Sigmoid colon (tissue), 7 donors: Measurements from ENCODE around the gene RRP1. TPM values are rescaled to one million over a fixed set of nuclear protein-coding genes. Genes with fewer than 3 reads are reported as not detected.

Source experiments
- DNase-seq: peaks from one replicate; pipeline ENCODE4 v3.0.0-alpha.2; 2019
- H3K27ac ChIP-seq, 4 donors: fragments of 200-600 bp; sonication (generic); one replicate each; pipeline ENCODE4 v1.5.1; 2016 to 2019; ENCODE audit warnings: mild to moderate bottlenecking in 1 of 4
- H3K27me3 ChIP-seq, 3 donors: fragments of 200-600 bp; sonication (generic); one replicate each; pipeline ENCODE4 v1.5.1; 2019; ENCODE audit warnings: mild to moderate bottlenecking in 1 of 3
- H3K36me3 ChIP-seq, 4 donors: fragments of 200-600 bp; sonication (generic); one replicate each; pipeline ENCODE4 v1.5.1; 2016 to 2019
- H3K4me1 ChIP-seq, 4 donors: fragments of 200-600 bp; sonication (generic); one replicate each; pipeline ENCODE4 v1.5.1; 2017 to 2019
- H3K4me3 ChIP-seq, 4 donors: fragments of 200-600 bp; sonication (generic); one replicate each; pipeline ENCODE4 v1.5.1; 2017 to 2019; ENCODE audit warnings: mild to moderate bottlenecking in 2 of 4, moderate library complexity in 1 of 4
- H3K9me3 ChIP-seq, 4 donors: fragments of 200-600 bp in 3 of 4; sonication (generic) in 3 of 4; one replicate each; pipeline versions ENCODE4 v1.5.1 to v1.6.1; 2013 to 2019
- EP300 ChIP-seq, 4 donors: sonication (generic); formaldehyde crosslinking; IDR thresholded peaks; one replicate each; pipeline ENCODE4 v1.6.1; 2017; ENCODE audit warnings: antibody characterized with exemption in 4 of 4
- POLR2A ChIP-seq, 2 donors: fragments of 450-650 bp; IDR thresholded peaks; one replicate each; pipeline ENCODE4 v1.6.1; 2016; ENCODE audit warnings: antibody characterized with exemption in 2 of 2, mild to moderate bottlenecking in 2 of 2, moderate library complexity in 2 of 2
- POLR2AphosphoS5 ChIP-seq, 4 donors: sonication (generic); formaldehyde crosslinking; IDR thresholded peaks; one replicate each; pipeline ENCODE4 v1.6.1; 2017; ENCODE audit warnings: antibody characterized with exemption in 4 of 4
- WGBS, 2 donors: extraction: QIAGEN DNeasy Blood & Tissue Kit; methylation state at CpG; one replicate each; pipeline ENCODE4 v1.1.7; 2013; 5-methylcytosine and 5-hydroxymethylcytosine counted together
- intact Hi-C: fragments of 100-400 bp; cut with DNase I; formaldehyde crosslinking; loops from one replicate; pipeline ENCODE4 v1.15.1; 2023
- polyA plus RNA-seq, 3 donors: library from polyadenylated mRNA; stranded (reverse); fragments of 200-250 nt; gene quantifications; one replicate each; pipeline ENCODE4 v1.2.3, GENCODE V29; 2013
- total RNA-seq, 4 donors: library from RNA; depleted of rRNA; stranded (reverse); fragments of >200 nt; gene quantifications; one replicate each; pipeline ENCODE4 v1.1.0, GENCODE V29; 2016
- TF ChIP-seq, protein P1 (sequence below), 4 experiments: fragments of 450-650 bp in 3 of 4; fragments of 200-600 bp in 1 of 4; IDR thresholded peaks; one replicate each; pipeline ENCODE4 v1.5.1; 2016 to 2019; ENCODE audit warnings: antibody characterized with exemption in 4 of 4, mild to moderate bottlenecking in 3 of 4, moderate library complexity in 2 of 4
- donor health status: healthy with polysubstance abuse.
- donor health status: Bipolar disorder and iron deficiency.
- donor health status: healthy.

RRP1 gene
- total and polyA plus RNA-seq, 7 donors, result 3.9 to 16.2 (median 10.5) TPM

DNA sequence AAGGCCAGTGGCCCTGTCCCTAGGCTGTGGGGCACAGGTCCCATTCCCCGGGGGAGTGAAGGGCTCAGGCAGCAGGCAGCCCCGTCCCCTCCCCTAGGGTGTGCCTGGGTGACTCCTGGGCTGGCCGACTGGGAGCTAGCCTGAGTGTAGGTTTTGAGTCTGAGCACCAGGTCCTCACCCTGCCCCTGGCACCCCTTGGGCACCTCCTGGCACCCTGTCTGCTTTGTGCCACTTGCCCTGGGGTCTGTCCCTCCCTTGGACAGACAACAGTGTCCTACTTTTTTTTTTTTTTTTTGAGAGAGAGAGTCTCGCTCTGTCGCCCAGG lies 24.2 kb downstream of the RRP1 start:
- intact Hi-C loops, result no loop called here
- Histone ChIP-seq H3K4me1 (peaks cover 0 to 10% (median 9%) of the 10 kb centered on the region in 4 donors), H3K27ac (no peak overlapping the region), H3K36me3 (no peaks in the 10 kb centered on the region), H3K4me3 (no peak overlapping the region), H3K9me3 (no peaks in the 10 kb centered on the region), H3K27me3 (peaks cover 0 to 11% (median 0%) of the 10 kb centered on the region in 3 donors)
- TF ChIP-seq POLR2A (IDR thresholded peaks at IDR 0.05) (no peak), POLR2AphosphoS5 (IDR thresholded peaks at IDR 0.05) (no peak), EP300 (IDR thresholded peaks at IDR 0.05) (no peak)
- TF ChIP-seq, protein P1, sequence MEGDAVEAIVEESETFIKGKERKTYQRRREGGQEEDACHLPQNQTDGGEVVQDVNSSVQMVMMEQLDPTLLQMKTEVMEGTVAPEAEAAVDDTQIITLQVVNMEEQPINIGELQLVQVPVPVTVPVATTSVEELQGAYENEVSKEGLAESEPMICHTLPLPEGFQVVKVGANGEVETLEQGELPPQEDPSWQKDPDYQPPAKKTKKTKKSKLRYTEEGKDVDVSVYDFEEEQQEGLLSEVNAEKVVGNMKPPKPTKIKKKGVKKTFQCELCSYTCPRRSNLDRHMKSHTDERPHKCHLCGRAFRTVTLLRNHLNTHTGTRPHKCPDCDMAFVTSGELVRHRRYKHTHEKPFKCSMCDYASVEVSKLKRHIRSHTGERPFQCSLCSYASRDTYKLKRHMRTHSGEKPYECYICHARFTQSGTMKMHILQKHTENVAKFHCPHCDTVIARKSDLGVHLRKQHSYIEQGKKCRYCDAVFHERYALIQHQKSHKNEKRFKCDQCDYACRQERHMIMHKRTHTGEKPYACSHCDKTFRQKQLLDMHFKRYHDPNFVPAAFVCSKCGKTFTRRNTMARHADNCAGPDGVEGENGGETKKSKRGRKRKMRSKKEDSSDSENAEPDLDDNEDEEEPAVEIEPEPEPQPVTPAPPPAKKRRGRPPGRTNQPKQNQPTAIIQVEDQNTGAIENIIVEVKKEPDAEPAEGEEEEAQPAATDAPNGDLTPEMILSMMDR (IDR thresholded peaks at IDR 0.05), result no peak
- 60 to 84% methylated on average over 5 of the region's 5 CpGs for WGBS, 2 donors
- no peak for DNase-seq

DNA sequence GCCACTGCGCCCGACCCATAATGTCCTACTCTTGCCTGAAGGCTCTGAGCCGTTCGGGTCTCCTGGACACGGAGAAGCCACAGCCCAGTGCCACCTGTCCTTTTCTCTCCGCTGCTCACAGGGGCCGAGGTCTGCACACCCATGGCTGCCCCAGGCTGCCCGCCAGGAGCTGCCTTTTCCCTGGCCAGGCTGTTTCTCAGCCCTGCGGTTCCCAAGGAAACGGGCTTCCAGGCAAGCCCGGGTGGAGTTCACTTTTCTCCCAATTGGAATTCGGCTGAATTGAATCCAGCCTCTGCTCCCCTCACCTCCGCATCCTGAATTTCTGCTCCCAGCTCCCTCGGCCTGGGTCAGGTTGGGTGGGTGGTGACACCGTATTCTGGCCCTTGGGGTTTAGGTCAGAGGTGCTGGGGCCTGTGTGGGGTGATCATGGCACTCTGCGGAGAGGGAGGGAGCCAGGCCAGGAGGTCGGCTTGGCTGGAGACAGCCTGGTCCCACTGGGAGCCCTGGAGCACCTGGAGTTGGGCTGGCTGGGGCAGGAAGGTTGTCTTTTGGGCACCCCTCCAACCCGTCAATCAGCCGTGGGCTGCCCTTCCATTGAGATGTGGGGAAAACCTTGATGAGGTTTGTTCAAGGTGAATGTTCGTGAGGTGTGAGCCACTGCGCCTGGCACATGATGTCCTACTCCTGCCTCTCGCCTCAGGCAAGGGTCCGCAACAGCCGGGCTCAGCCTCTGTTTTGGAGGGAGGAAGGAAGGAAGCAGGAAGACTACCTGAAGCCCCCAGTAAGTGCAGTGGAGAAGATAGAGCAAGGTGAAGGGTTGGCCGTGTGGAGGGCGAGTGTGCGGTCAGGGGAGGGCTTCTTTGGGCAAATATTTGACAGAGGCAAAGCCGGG lies 25.1 kb downstream of the RRP1 start:
- peaks cover 0 to 10% (median 9%) of the 10 kb centered on the region in 4 donors for H3K4me1 ChIP-seq
- peaks cover 0 to 11% (median 0%) of the 10 kb centered on the region in 3 donors for H3K27me3 ChIP-seq
- H3K9me3 ChIP-seq, result no peaks in the 10 kb centered on the region
- no peaks in the 10 kb centered on the region for H3K36me3 ChIP-seq
- WGBS, 2 donors, result 62 to 73% methylated on average over 28 of the region's 28 CpGs
- DNase-seq, result no peak
- intact Hi-C loops, result no loop called here
- no peak overlapping the region for H3K4me3 ChIP-seq
- no peak for TF ChIP-seq POLR2A (IDR thresholded peaks at IDR 0.05)
- TF ChIP-seq POLR2AphosphoS5 (IDR thresholded peaks at IDR 0.05), result no peak
- TF ChIP-seq, protein P1 (IDR thresholded peaks at IDR 0.05), result no peak
- no peak for TF ChIP-seq EP300 (IDR thresholded peaks at IDR 0.05)
- H3K27ac ChIP-seq, result no peak overlapping the region

DNA sequence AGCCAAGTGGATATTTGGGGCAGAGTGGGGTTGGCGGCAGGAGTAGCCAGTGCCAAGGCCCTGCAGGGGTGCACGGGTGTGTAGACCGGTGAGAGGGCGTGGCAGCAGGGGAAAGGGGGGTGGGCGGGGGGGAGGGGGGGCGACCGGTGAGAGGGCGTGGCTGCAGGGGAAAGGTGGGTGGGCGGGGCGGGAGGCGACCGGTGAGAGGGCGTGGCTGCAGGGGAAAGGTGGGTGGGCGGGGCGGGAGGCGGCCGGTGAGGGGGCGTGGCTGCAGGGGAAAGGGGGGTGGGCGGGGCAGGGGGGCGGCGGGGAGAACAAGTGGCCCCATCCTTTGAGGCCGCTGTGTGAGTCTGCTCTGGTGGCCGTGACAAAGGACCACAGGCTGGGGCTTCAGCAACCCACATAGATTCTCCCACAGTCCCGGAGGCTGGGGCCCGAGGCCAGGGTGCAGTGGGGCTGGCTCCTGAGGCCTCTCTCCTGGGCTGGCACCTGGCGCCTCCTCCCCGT lies 25.8 kb downstream of the RRP1 start:
- Histone ChIP-seq H3K4me3 (no peak overlapping the region), H3K36me3 (no peaks in the 10 kb centered on the region), H3K4me1 (peaks cover 0 to 10% (median 9%) of the 10 kb centered on the region in 4 donors), H3K27me3 (peaks cover 0 to 11% (median 0%) of the 10 kb centered on the region in 3 donors), H3K27ac (no peak overlapping the region), H3K9me3 (no peaks in the 10 kb centered on the region)
- 8 to 26% methylated on average over 24 to 25 of the region's 27 CpGs for WGBS, 2 donors
- intact Hi-C loops, result no loop called here
- TF ChIP-seq POLR2AphosphoS5 (IDR thresholded peaks at IDR 0.05), result no peak
- TF ChIP-seq EP300 (IDR thresholded peaks at IDR 0.05), result no peak
- TF ChIP-seq POLR2A (IDR thresholded peaks at IDR 0.05), result no peak
- TF ChIP-seq, protein P1 (IDR thresholded peaks at IDR 0.05), result no peak
- DNase-seq, result no peak

DNA sequence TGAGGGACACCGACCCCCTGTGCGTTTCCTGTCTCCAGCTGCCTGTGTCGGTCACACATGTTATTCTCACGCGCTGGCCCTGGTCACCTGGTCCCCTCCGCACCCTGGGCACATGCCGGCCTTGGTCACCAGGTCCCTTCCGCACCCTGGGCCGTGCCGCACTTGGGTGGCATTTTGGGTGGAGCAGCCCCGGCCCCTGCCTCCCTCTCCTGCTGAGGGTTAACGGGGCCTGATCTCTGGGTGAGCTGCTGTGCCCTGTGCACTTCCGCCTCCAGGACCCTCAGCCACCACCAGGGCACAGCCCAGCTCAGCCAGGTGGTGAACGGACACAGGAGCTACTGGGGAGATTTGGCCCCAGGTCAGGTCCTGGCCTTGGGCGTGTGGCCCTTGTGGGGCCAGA lies 26.6 kb downstream of the RRP1 start:
- no peak for DNase-seq
- no peak for TF ChIP-seq POLR2AphosphoS5 (IDR thresholded peaks at IDR 0.05)
- TF ChIP-seq, protein P1 (IDR thresholded peaks at IDR 0.05), result no peak
- H3K27ac ChIP-seq, result no peak overlapping the region
- intact Hi-C loops, result no loop called here
- no peaks in the 10 kb centered on the region for H3K36me3 ChIP-seq
- H3K4me1 ChIP-seq, result peaks cover 0 to 6% (median 4%) of the 10 kb centered on the region in 4 donors
- WGBS, 2 donors, result 91% methylated on average over 15 of the region's 15 CpGs
- no peak overlapping the region for H3K4me3 ChIP-seq
- H3K9me3 ChIP-seq, result no peaks in the 10 kb centered on the region
- peaks cover 0 to 11% (median 0%) of the 10 kb centered on the region in 3 donors for H3K27me3 ChIP-seq
